Forelimb muscle (tissue), 1 donor: Measurements from ENCODE around the gene TMEM179. TPM values are rescaled to one million over a fixed set of nuclear protein-coding genes. Genes with fewer than 3 reads are reported as not detected.
"Not testable (repeated sequence)": the region's sequence is repeated elsewhere in the genome, so short reads cannot be mapped to it uniquely, and the experiment has no call there.

Experiments used
- DNase-seq: peaks from one replicate; pipeline ENCODE4 v3.0.0-alpha.2; 2013; ENCODE audit warnings: low read depth
- polyA plus RNA-seq: library from polyadenylated mRNA; unstranded; fragments of 120-200 nt; gene quantifications from one replicate; pipeline ENCODE4 v1.2.1, GENCODE V29; 2013; ENCODE audit not compliant: insufficient read length

Gene TMEM179
- 1.1 TPM for polyA plus RNA-seq

- no peak for DNase-seq
These were observed at the start of gene TMEM179 for GRCh38 chr14:104604458-104605449. TMEM179 (minus strand) TSS chr14:104604772; CDS start chr14:104604741, 31 bp downstream.

GRCh38 chr14:104654119-104654518 is 49.5 kb upstream of the TMEM179 start:
- no peak for DNase-seq

GRCh38 chr14:104653130-104653920 is 48.8 kb upstream of the TMEM179 start:
- DNase-seq: not testable (repeated sequence)

DNA sequence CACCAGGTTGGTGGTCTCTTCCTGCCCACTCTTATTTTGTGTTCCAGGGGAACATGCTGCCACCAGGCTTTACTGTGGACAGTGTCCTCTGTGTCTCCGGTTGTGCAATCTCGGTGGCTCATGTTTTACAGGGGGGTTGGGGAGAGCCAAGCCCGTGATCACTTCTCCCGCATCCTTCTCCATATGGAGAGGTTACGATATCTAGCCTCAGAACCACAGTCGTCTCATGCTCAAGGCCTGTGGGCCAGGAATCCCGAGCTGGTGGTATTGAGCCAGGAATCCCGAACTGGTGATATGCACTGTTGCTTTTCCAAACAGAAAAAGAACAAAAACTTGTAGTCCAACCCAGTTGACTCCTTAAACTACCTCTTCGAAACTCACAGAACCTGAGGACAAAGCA is 47.8 kb upstream of the TMEM179 start:
- DNase-seq: no peak

- DNase-seq: no peak
These were observed 47.3 kb upstream of the TMEM179 start for GRCh38 chr14:104651876-104652260.

DNA sequence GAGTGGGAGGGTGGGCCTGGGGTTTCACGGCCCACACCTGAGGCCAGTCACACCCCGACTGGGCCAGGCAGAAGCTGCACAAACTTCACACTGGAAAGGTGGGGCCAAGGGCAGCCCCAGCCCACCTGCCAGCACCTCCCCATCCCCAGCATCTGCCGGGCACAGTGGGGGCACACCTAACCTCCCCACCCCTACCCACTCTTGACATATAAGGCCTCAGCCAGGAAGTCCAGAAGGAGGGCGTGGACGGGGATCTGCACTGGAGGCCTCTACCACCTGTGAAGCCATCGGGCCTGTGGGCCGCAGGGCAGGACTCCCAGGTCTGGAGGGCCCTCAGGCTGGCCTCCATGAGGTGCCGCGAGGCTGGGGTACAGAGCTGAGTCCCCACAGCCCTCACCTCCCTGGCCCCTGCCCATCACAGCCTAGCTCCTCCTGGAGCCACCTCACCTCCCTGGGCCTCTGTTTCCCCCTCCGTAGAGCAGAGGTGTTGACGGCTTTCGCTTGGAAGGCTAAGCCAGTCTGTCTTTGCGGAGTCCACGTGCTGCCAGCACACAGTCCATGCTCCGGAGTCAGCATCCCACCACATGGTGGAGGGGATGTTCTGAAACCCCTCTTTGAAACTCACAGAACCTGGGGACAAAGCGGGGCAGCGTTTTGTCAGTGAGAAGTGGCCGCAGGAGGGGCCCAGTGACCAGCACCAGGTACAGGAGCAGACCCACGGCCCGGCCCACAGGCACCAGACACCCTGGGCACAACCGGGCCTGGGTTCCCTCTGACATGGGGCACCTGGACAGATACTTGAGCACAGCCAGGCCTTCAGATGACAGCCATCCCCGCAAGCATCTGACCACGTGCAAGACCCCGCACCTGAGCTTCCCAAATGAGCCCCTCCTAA is 46.7 kb upstream of the TMEM179 start:
- no peak for DNase-seq

DNA sequence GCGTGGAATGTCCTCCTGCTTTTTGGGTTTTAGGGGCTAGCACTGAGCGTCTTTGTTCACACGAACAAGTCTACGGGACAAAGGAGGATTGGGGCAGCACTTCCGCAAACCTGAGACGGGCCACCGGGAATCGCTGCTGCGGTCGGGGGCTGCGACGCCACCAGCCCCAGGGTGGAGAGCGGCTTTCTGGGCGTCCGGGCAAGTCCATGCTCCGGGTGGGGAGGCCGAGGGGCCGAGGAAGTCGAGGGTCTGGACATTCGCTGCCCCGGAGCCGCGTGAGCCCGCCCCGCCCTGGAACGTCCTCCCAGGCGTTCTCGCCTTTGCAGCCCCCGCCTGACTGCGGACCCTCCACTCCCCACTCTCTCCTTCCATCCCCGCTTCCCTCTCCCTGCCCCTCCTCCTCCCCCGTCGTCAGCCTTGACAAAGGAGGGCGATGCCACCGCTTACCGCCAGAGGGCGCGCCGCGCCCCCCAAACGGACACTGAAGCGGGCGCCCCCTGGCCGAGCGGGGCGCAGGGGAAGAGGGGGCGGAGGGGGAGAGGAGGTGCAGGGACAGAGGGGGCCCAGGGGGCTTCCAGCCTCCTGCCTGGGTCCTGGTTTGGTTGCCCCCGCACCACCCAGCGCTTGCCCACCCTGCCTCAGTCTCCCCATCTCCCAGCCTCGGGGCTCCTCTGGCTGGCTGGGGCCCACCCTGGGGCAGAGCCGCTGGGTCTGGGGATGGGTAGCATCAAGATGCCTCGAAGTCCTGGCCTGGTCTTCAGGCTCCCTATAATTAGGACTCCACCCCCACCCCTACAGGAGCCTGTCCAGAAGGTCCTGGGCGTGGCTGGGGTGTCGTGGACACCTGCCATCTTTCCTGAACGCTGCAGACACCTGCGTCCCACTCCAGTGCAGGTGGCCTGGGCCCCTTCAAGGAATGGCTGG is 45.7 kb upstream of the TMEM179 start:
- DNase-seq: peak; percentile 41

- no peak for DNase-seq
These were observed 43.0 kb upstream of the TMEM179 start for GRCh38 chr14:104647467-104648043.

DNA sequence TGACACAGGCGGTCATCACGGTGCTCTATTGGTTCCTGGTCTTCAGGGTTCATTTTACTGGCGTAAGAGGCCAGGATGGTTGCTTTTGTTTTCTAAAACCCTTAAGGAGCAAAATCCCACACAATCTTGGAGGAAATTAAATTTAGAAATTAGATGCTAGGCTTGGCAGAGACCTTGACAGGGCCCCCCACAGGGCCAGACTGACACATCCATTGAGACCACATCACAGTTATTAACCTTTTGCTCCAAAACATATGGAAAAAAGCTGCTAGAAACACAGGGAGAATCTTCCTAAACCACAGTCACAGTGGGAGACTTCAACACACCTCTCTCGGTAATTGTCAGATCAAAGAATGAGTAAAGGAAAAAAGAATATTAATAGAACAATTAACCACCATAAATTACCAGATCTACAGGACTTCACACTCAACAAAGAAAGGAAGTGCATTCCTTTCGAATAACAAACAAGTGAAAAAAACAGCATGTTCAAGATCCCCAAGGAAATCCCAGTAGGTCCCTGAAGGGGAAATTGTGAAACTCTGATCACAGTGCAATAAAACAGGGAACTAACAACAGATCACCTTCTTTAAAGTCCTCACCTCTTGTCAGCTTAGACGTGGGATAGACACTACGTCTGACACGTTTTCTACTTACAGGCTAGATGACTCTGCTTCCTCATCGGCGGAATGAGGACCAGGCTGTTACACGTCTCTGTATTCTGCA is 40.2 kb upstream of the TMEM179 start:
- no peak for DNase-seq

DNA sequence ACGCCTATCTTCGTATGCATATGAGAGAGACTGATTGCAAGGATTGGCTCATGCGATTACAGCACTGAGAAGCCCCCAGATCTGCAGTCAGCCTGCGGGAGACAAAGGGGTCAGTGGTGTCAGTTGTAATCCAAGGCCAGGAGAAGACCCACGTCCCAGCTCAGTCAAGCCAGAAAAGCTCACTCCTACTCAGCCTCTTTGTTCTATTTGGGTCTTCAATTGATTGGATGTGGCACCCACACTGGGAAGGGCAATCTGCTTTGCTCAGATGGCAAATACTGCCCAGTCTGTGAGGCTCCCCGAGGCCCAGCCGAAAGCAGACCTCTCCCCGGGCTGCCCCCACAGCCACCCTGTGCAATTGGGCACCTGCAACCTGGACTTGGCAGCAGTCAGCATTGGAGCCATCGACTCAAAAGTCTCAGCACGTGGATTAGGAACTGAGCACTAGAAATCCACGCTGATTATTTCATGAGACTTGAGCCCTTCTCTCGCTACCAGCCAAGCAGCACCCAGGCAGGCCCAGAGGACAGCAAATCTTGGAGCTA is 39.6 kb upstream of the TMEM179 start:
- DNase-seq: no peak

GRCh38 chr14:104643306-104643705 is 38.7 kb upstream of the TMEM179 start:
- DNase-seq: no peak

- no peak for DNase-seq
These were observed 37.9 kb upstream of the TMEM179 start for GRCh38 chr14:104642540-104642868.

- no peak for DNase-seq
These were observed 37.4 kb upstream of the TMEM179 start for GRCh38 chr14:104641753-104642539.

DNA sequence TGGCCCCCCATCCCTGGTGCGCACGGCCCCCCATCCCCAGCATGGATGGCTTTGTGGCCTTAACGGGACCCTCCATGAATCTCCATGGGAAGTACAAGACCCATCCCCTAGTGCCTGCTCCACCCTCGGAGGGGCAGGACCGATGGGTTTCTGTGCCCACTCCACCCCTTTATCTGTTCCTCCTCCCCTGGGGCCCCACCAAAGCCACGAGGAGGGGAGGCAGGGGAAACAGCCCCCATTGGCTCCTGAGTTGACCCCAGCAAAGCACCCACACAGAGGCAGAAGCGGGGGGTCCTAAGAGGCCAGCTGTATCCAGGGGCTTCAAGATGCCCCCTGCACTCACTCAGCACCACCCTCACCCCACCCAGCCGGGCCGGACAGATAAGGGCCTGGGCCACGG is 36.1 kb upstream of the TMEM179 start:
- no peak for DNase-seq

- no peak for DNase-seq
These were observed 35.4 kb upstream of the TMEM179 start for GRCh38 chr14:104639885-104640548.

GRCh38 chr14:104639471-104639870 is 34.9 kb upstream of the TMEM179 start:
- no peak for DNase-seq

- DNase-seq: no peak
These were observed 34.4 kb upstream of the TMEM179 start for GRCh38 chr14:104638927-104639450.

DNA sequence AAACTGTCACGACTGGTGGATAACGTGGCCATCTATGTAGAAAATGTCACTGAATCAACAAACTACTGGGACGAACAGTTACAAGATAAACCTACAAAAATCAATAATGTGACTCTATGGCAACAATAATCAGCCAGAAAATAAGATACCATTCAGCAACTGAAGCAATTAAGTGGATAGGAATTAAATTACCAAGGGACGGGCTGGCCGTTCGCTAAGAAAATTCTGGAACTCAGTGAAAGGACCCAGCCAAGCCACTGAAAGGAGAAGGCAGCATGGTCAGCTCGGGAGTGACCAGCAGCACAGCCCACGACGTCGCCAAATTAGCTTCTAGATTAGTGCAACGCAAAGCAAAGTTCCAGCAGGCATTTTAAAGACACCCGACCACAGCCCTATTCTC is 33.6 kb upstream of the TMEM179 start:
- no peak for DNase-seq
